CD4-positive, alpha-beta T cell treated with Interleukin-17A for 1 hour (primary cell): Measurements from ENCODE around the gene KPTN.
A peak's percentile ranks its signal among the peaks of the same experiment; 100 is the strongest.

Experiments used
- DNase-seq: peaks from one replicate; pipeline ENCODE4 v3.0.0-alpha.2; 2020

Gene KPTN

GRCh38 chr19:47483800-47484690 is at the start of gene KPTN:
TSS of gene KPTN (minus strand) at chr19:47484219. CDS start at chr19:47484160, 59 bp downstream.
- DNase-seq = peak; percentile 90

- no peak for DNase-seq
Observed at GRCh38 chr19:47531640-47532387, 47.8 kb upstream of the KPTN start.

- no peak for DNase-seq
Observed at GRCh38 chr19:47529018-47529742, 45.2 kb upstream of the KPTN start.

- no peak for DNase-seq
Observed at GRCh38 chr19:47526798-47527197, 42.8 kb upstream of the KPTN start.

- DNase-seq = no peak
Observed at GRCh38 chr19:47523473-47523872, 39.5 kb upstream of the KPTN start.

- DNase-seq = no peak
Observed at GRCh38 chr19:47521473-47522180, 37.6 kb upstream of the KPTN start.

- DNase-seq = no peak
Observed at GRCh38 chr19:47520839-47521238, 36.8 kb upstream of the KPTN start.

- no peak for DNase-seq
Observed at GRCh38 chr19:47520343-47520806, 36.4 kb upstream of the KPTN start.

- DNase-seq = no peak
Observed at GRCh38 chr19:47518854-47519253, 34.8 kb upstream of the KPTN start.

- DNase-seq = peak; percentile 67
Observed at GRCh38 chr19:47518139-47518538, 34.1 kb upstream of the KPTN start.

- peak; percentile 100 for DNase-seq
Observed at GRCh38 chr19:47514869-47515588, 31.0 kb upstream of the KPTN start, which contains the start of gene NAPA. TSS of gene NAPA (minus strand) at chr19:47515063. CDS start at chr19:47514940, 123 bp downstream.

GRCh38 chr19:47514151-47514868 is 30.3 kb upstream of the KPTN start:
- no peak for DNase-seq

- no peak for DNase-seq
Observed at GRCh38 chr19:47512948-47513319, 28.9 kb upstream of the KPTN start.

- DNase-seq = peak; percentile 19
Observed at GRCh38 chr19:47512183-47512947, 28.3 kb upstream of the KPTN start.

GRCh38 chr19:47511681-47512080 is 27.7 kb upstream of the KPTN start:
- no peak for DNase-seq

- no peak for DNase-seq
Observed at GRCh38 chr19:47511128-47511517, 27.1 kb upstream of the KPTN start.

GRCh38 chr19:47510516-47511127 is 26.6 kb upstream of the KPTN start:
- no peak for DNase-seq

GRCh38 chr19:47509973-47510372 is 26.0 kb upstream of the KPTN start:
- DNase-seq = no peak

GRCh38 chr19:47509170-47509847 is 25.3 kb upstream of the KPTN start:
- DNase-seq = no peak
